H1 (cell line): ENCODE data around the gene GRIA2. TPM values are rescaled to one million over a fixed set of nuclear protein-coding genes. Genes with fewer than 3 reads are reported as not detected.

Experiments used
- ASH2L ChIP-seq: fragments of 200-600, 300-600 bp; sonication (generic); IDR thresholded peaks from one replicate; pipeline ENCODE4 v1.7.1; 2017; ENCODE audit warnings: low read length
- BACH1 ChIP-seq: IDR thresholded peaks from 2 replicates; pipeline ENCODE4 v1.6.1; 2012; ENCODE audit warnings: low read length, improper control_type of control experiment
- CHD2 ChIP-seq: IDR thresholded peaks from 2 replicates; pipeline ENCODE4 v1.6.1; 2012; ENCODE audit warnings: low read length, improper control_type of control experiment
- EGR1 ChIP-seq: IDR thresholded peaks from 2 replicates; pipeline ENCODE4 v1.6.1; 2011; ENCODE audit warnings: low read depth, low read length, borderline replicate concordance
- GABPA ChIP-seq: IDR thresholded peaks from 2 replicates; pipeline ENCODE4 v1.6.1; 2011; ENCODE audit warnings: mild to moderate bottlenecking, low read length, moderate library complexity, borderline replicate concordance; ENCODE audit not compliant: insufficient read depth
- HDAC2 ChIP-seq, 2 experiments: fragments of 300-600 bp in 1 of 2; sonication (generic) in 1 of 2; IDR thresholded peaks; 2 replicates each; pipeline ENCODE4 v1.6.1; 2011 to 2012; ENCODE audit warnings: low read depth in 2 of 2, low read length in 2 of 2, mild to moderate bottlenecking in 2 of 2, moderate library complexity in 2 of 2, borderline replicate concordance in 1 of 2, inconsistent platforms in 1 of 2
- RAD21 ChIP-seq, 2 experiments: IDR thresholded peaks in 1 of 2; conservative IDR thresholded peaks in 1 of 2; 2 replicates each; pipeline ENCODE4 v1.6.1; 2011; ENCODE audit warnings: low read depth in 2 of 2, low read length in 2 of 2, improper control_type of control experiment in 1 of 2, inconsistent platforms in 1 of 2, mild to moderate bottlenecking in 1 of 2, moderate library complexity in 1 of 2
- RBBP5 ChIP-seq: IDR thresholded peaks from 2 replicates; pipeline ENCODE4 v1.7.1; 2012; ENCODE audit warnings: low read depth, mild to moderate bottlenecking, inconsistent platforms, low read length, moderate library complexity, borderline replicate concordance
- SIN3A ChIP-seq, 2 experiments: IDR thresholded peaks in 1 of 2; conservative IDR thresholded peaks in 1 of 2; 2 replicates each; pipeline ENCODE4 v1.6.1; 2011 to 2012; ENCODE audit warnings: low read length in 2 of 2, improper control_type of control experiment in 1 of 2, low read depth in 1 of 2, mild to moderate bottlenecking in 1 of 2
- SP1 ChIP-seq: IDR thresholded peaks from 2 replicates; pipeline ENCODE4 v1.6.1; 2011; ENCODE audit warnings: low read depth, low read length
- polyA plus RNA-seq, 7 experiments: library from polyadenylated mRNA; depleted of rRNA in 3 of 7; stranded (reverse) in 5 of 7; unstranded in 2 of 7; fragments of >200 nt in 5 of 7; fragments of 200-250 nt in 2 of 7; gene quantifications; 1 replicate in 5 of 7; 2 replicates in 1 of 7; 4 replicates in 1 of 7; pipeline versions ENCODE4 v1.2.1 to v1.2.3, GENCODE V29; 2011 to 2013; ENCODE audit warnings: missing spikeins in 2 of 7, mixed read lengths in 2 of 7
- total RNA-seq: library from RNA; stranded (reverse); fragmentation: NEBNext Ultra II Directional; extraction: Animal tissue kit (Norgen Biotek cat#: 25700); gene quantifications from 2 replicates; pipeline ENCODE4 v1.2.1, GENCODE V29; 2021
- TF ChIP-seq, protein P1 (sequence below), 3 experiments: IDR thresholded peaks; 1 replicate in 2 of 3; 2 replicates in 1 of 3; pipeline versions ENCODE4 v1.5.1 to v1.6.1; 2011; ENCODE audit warnings: low read length in 3 of 3, mild to moderate bottlenecking in 3 of 3, inconsistent platforms in 2 of 3, low read depth in 1 of 3, moderate library complexity in 1 of 3; ENCODE audit not compliant: insufficient read depth in 1 of 3; ENCODE audit errors: control extremely low read depth in 1 of 3
- TF ChIP-seq, protein P2 (sequence below): IDR thresholded peaks from 2 replicates; pipeline ENCODE4 v1.6.1; 2012; ENCODE audit warnings: inconsistent platforms
- TF ChIP-seq, protein P3 (sequence below): IDR thresholded peaks from 2 replicates; pipeline ENCODE4 v1.6.1; 2012; ENCODE audit warnings: inconsistent platforms

GRIA2 gene
- total and polyA plus RNA-seq, 2 of the 8 experiments (the other 6 are each of a cell fraction or from before 2014, with no cell fraction given): not detected

DNA sequence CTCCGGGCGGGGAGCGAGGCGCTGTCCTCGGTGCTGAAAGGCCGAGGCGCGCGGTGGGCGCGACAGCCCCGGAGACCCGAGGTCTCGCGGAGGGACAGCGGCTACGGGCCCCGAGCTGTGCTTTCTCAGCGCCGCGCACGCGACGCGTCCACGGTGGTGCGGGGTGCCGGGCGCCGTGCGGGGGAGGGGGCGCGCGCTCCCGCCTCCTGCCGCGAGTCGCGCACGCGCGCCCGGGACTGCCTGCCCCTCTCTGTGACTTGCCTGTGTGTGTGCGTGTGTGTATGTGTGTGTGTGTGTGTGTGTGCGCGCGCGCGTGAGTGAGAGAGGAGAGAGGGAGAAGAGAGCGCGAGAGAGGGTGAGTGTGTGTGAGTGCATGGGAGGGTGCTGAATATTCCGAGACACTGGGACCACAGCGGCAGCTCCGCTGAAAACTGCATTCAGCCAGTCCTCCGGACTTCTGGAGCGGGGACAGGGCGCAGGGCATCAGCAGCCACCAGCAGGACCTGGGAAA is at the start of gene GRIA2 (continued):
- TF ChIP-seq RAD21 (IDR thresholded peaks at IDR 0.05 in 1 of 2, conservative IDR thresholded peaks at IDR 0.05 in 1 of 2; ENCODE audit: low read depth in 2 of 2, low read length in 2 of 2): peak in 1 of 2 experiments; percentile 27; a peak in 1 of 4 replicates
- no peak for TF ChIP-seq EGR1
- 0 out of 2 replicates have a peak, but pooled peaks have one; percentile 27 for TF ChIP-seq CHD2
- peak; percentile 85 for TF ChIP-seq RBBP5
- peak; percentile 95 to 96; a peak in 3 of 4 replicates for TF ChIP-seq SIN3A (conservative IDR thresholded peaks at IDR 0.05 in 1 of 2, IDR thresholded peaks at IDR 0.05 in 1 of 2; ENCODE audit: low read depth in 1 of 2, low read length in 2 of 2)
- TF ChIP-seq, protein P1, sequence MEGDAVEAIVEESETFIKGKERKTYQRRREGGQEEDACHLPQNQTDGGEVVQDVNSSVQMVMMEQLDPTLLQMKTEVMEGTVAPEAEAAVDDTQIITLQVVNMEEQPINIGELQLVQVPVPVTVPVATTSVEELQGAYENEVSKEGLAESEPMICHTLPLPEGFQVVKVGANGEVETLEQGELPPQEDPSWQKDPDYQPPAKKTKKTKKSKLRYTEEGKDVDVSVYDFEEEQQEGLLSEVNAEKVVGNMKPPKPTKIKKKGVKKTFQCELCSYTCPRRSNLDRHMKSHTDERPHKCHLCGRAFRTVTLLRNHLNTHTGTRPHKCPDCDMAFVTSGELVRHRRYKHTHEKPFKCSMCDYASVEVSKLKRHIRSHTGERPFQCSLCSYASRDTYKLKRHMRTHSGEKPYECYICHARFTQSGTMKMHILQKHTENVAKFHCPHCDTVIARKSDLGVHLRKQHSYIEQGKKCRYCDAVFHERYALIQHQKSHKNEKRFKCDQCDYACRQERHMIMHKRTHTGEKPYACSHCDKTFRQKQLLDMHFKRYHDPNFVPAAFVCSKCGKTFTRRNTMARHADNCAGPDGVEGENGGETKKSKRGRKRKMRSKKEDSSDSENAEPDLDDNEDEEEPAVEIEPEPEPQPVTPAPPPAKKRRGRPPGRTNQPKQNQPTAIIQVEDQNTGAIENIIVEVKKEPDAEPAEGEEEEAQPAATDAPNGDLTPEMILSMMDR (IDR thresholded peaks at IDR 0.05; ENCODE audit: control extremely low read depth in 1 of 3, insufficient read depth in 1 of 3, low read depth in 1 of 3, low read length in 3 of 3): no peak
- TF ChIP-seq SP1: no peak
- TF ChIP-seq GABPA: no peak
- peak; percentile 61 for TF ChIP-seq ASH2L
- peak; percentile 89 to 91; a peak in 3 of 4 replicates for TF ChIP-seq HDAC2 (IDR thresholded peaks at IDR 0.05; ENCODE audit: borderline replicate concordance in 1 of 2, low read depth in 2 of 2, low read length in 2 of 2)
- peak; percentile 66; the same call in 1 of the 2 replicates for TF ChIP-seq BACH1
- TF ChIP-seq, protein P2, sequence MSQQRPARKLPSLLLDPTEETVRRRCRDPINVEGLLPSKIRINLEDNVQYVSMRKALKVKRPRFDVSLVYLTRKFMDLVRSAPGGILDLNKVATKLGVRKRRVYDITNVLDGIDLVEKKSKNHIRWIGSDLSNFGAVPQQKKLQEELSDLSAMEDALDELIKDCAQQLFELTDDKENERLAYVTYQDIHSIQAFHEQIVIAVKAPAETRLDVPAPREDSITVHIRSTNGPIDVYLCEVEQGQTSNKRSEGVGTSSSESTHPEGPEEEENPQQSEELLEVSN: no peak
- TF ChIP-seq, protein P3, sequence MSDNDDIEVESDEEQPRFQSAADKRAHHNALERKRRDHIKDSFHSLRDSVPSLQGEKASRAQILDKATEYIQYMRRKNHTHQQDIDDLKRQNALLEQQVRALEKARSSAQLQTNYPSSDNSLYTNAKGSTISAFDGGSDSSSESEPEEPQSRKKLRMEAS: peak; percentile 66
- TF ChIP-seq, all 59 proteins: peak for 12
